Measurements from ENCODE around the gene TMEM44. TPM values are rescaled to one million over a fixed set of nuclear protein-coding genes. Genes with fewer than 3 reads are reported as not detected.

Gene TMEM44
- total and polyA plus RNA-seq, 2 donors (not counting 3 experiments of a cell fraction or from before 2014, with no cell fraction given): 93.8 to 125 TPM

GRCh38 chr3:194561306-194561974 is 71.8 kb downstream of the TMEM44 start:
- dilution Hi-C loops (cut with MboI; ENCODE audit: extremely low pct_ligation_motif_present, low sequenced_read_pairs) (no loop called here), intact Hi-C loops (cut with micrococcal nuclease) (loop anchor here (1.0 to 2.0 kb wide), 4 partner anchors 17 to 74 kb away; partner anchors contain the start of gene ATP13A3)
- DNase-seq (ENCODE audit: low read depth, low spot score): peak; percentile 90
- Histone ChIP-seq H3K4me1 (ENCODE audit: control insufficient read depth, extremely low read depth, insufficient read depth, low read length) (peaks cover 21% of the 10 kb centered on the region), H3K9me3 (replicated peaks; ENCODE audit: control insufficient read depth, insufficient read depth, low read length) (no peaks in the 10 kb centered on the region), H3K4me3 (replicated peaks in 1 of 3; ENCODE audit: insufficient read depth in 1 of 3, low read depth in 1 of 3, low read length in 3 of 3) (no peak overlapping the region), H3K36me3 (ENCODE audit: control insufficient read depth in 2 of 2, extremely low read depth in 1 of 2, insufficient read depth in 2 of 2, low read length in 2 of 2) (no peaks in the 10 kb centered on the region), H4K20me1 (replicated peaks; ENCODE audit: control insufficient read depth, extremely low read depth, insufficient read depth, low read length) (no peaks in the 10 kb centered on the region), H3K4me2 (ENCODE audit: insufficient read depth, low read length) (peak overlapping the region; percentile 52), H3K9me1 (replicated peaks; ENCODE audit: control insufficient read depth, extremely low read depth, insufficient read depth, low read length) (no peaks in the 10 kb centered on the region), H2AFZ (ENCODE audit: low read depth, low read length) (no peak overlapping the region), H3K9ac (replicated peaks; ENCODE audit: extremely low read depth, insufficient read depth, low read length) (peak overlapping the region; percentile 35), H3K27ac (ENCODE audit: insufficient read depth, low read depth, low read length) (peak overlapping the region; percentile 78), H3K79me2 (ENCODE audit: control insufficient read depth, insufficient read depth, low read length) (no peaks in the 10 kb centered on the region), H3K27me3 (ENCODE audit: control insufficient read depth in 2 of 2, insufficient read depth in 2 of 2, low read length in 2 of 2) (peaks cover 5 to 9% of the 10 kb centered on the region in 2 experiments)
- POLR2A ChIA-PET: interaction anchor here (1.4 kb wide), 1 partner anchor 18 kb away, joined by 4 read pairs; no protein-coding TSS in a partner anchor
- CTCF ChIA-PET: interaction anchor here (0.7 to 1.6 kb wide), 5 partner anchors 11 to 89 kb away, joined by 3 to 9 read pairs (median 7); no protein-coding TSS in a partner anchor
- TF ChIP-seq POLR2A (IDR thresholded peaks at IDR 0.05; ENCODE audit: low read depth, low read length) (no peak), EZH2 (IDR thresholded peaks at IDR 0.05; ENCODE audit: borderline replicate concordance, low read depth, low read length, severe bottlenecking) (no peak), JUN (IDR thresholded peaks at IDR 0.05; ENCODE audit: borderline replicate concordance, insufficient read depth, insufficient read length, low read depth) (peak; percentile 99), MAX (IDR thresholded peaks at IDR 0.05; ENCODE audit: insufficient read depth, insufficient read length) (no peak), CTCF (IDR thresholded peaks at IDR 0.05; ENCODE audit: extremely low read depth in 1 of 2, insufficient read depth in 1 of 2, low read depth in 1 of 2, low read length in 2 of 2) (no peak), GATA2 (IDR thresholded peaks at IDR 0.05; ENCODE audit: insufficient read depth, insufficient read length, low read depth, low read length) (peak; percentile 100), POLR2AphosphoS5 (IDR thresholded peaks at IDR 0.05; ENCODE audit: insufficient read depth, low read depth, low read length) (peak; percentile 83), FOS (IDR thresholded peaks at IDR 0.05; ENCODE audit: borderline replicate concordance, insufficient read depth, low read length) (peak; percentile 95), MYC (IDR thresholded peaks at IDR 0.05; ENCODE audit: low read depth, low read length) (peak; percentile 9)
- peak; percentile 98 for FAIRE-seq
- no TSS peak for BruUV-seq (replicated peaks)
